HL-60 (cell line): ENCODE data around the gene PIEZO1.

Experiments used
- CTCF ChIP-seq: IDR thresholded peaks from one replicate; pipeline ENCODE4 v1.5.1; 2011; ENCODE audit warnings: low read length, control low read depth, inconsistent platforms; ENCODE audit not compliant: insufficient read depth
- POLR2AphosphoS5 ChIP-seq: IDR thresholded peaks from 2 replicates; pipeline ENCODE4 v1.6.1; 2012; ENCODE audit warnings: low read depth
- REST ChIP-seq: IDR thresholded peaks from 2 replicates; pipeline ENCODE4 v1.6.1; 2012; ENCODE audit warnings: low read depth; ENCODE audit not compliant: insufficient replicate concordance
- SPI1 ChIP-seq: IDR thresholded peaks from 2 replicates; pipeline ENCODE4 v1.6.1; 2012; ENCODE audit warnings: low read depth, mild to moderate bottlenecking, borderline replicate concordance

- TF ChIP-seq CTCF, result no peak
- no peak for TF ChIP-seq POLR2AphosphoS5
- TF ChIP-seq REST, result no peak
- TF ChIP-seq SPI1, result no peak
These were observed 108.3 kb downstream of the PIEZO1 start for GRCh38 chr16:88676502-88677242.
